ENCODE measurements around the gene FASTKD3. TPM values are rescaled to one million over a fixed set of nuclear protein-coding genes. Genes with fewer than 3 reads are reported as not detected.

FASTKD3 gene
- total and polyA plus RNA-seq, 2 of the 4 experiments (the other 2 are of a cell fraction) = 8.4 to 12.7 TPM

DNA sequence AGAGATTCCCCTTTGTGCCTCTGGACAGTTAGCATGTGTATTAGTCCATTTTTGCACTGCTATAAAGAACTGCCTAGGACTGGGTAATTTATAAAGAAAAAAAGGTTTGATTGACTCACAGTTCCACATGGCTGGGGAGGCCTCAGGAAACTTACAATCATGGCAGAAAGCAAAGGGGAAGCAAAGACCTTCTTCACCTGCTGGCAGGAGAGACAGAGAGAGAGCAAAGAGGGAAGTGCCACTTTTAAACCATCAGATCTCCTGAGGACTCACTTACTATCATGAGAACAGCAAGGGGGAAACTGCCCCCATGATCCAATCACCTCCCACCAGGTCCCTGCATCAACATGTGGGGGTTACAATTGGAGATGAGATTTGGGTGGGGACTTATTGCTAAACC, 23.9 kb downstream of the FASTKD3 start:
- BruUV-seq (replicated peaks) = no TSS peak
- no peak overlapping the region for H2BK120ac ChIP-seq (ENCODE audit: low read depth, low read length)

More for the DNA sequence above, 23.9 kb downstream of the FASTKD3 start:
- Histone ChIP-seq H3K36me3 (ENCODE audit: control insufficient read depth, insufficient read depth, low read length) (no peaks in the 10 kb centered on the region), H3K14ac (replicated peaks; ENCODE audit: low read depth, low read length) (no peak overlapping the region), H2AK5ac (ENCODE audit: low read depth, low read length) (no peak overlapping the region), H2AK9ac (replicated peaks; ENCODE audit: low read depth, low read length, poor library complexity) (no peak overlapping the region), H3K4me1 (ENCODE audit: control insufficient read depth, insufficient read depth, low read length) (no peaks in the 10 kb centered on the region), H3K4ac (ENCODE audit: low read depth, low read length) (no peak overlapping the region), H3K27ac (ENCODE audit: insufficient read depth, low read length) (no peak overlapping the region), H4K20me1 (ENCODE audit: insufficient read depth, low read length) (no peaks in the 10 kb centered on the region), H3K9me1 (ENCODE audit: insufficient read depth, low read length) (no peaks in the 10 kb centered on the region), H3K18ac (ENCODE audit: low read depth, low read length) (no peak overlapping the region), H3K4me2 (ENCODE audit: low read depth, low read length) (no peak overlapping the region), H3K27me3 (ENCODE audit: control insufficient read depth, insufficient read depth, low read length) (peaks cover 25% of the 10 kb centered on the region), H2BK15ac (ENCODE audit: low read depth, low read length) (no peak overlapping the region), H2BK20ac (ENCODE audit: low read depth, low read length) (no peak overlapping the region), H3K9ac (ENCODE audit: low read depth, low read length) (no peak overlapping the region), H3K4me3 (ENCODE audit: insufficient read depth, low read depth, low read length) (no peak overlapping the region), H4K8ac (ENCODE audit: low read depth in 2 of 2, low read length in 2 of 2) (no peak overlapping the region), H3K9me3 (ENCODE audit: control insufficient read depth, insufficient read depth, low read length) (no peaks in the 10 kb centered on the region), H2BK5ac (ENCODE audit: low read depth, low read length, poor library complexity, severe bottlenecking) (no peak overlapping the region), H3K79me1 (ENCODE audit: low read depth in 1 of 2, low read length in 2 of 2) (no peaks in the 10 kb centered on the region), H4K91ac (ENCODE audit: insufficient read depth, low read depth, low read length) (no peak overlapping the region), H2AFZ (replicated peaks; ENCODE audit: low read length, poor library complexity) (no peak overlapping the region), H3K23ac (ENCODE audit: low read depth, low read length) (no peak overlapping the region), H3K56ac (ENCODE audit: extremely low read depth, insufficient read depth, low read length) (no peak overlapping the region), H4K5ac (ENCODE audit: low read depth, low read length) (no peak overlapping the region)
- TF ChIP-seq CHD1 (IDR thresholded peaks at IDR 0.05; ENCODE audit: low read depth, low read length) = no peak
- TF ChIP-seq, protein P1, sequence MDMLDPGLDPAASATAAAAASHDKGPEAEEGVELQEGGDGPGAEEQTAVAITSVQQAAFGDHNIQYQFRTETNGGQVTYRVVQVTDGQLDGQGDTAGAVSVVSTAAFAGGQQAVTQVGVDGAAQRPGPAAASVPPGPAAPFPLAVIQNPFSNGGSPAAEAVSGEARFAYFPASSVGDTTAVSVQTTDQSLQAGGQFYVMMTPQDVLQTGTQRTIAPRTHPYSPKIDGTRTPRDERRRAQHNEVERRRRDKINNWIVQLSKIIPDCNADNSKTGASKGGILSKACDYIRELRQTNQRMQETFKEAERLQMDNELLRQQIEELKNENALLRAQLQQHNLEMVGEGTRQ (IDR thresholded peaks at IDR 0.05; ENCODE audit: low read depth, low read length) = no peak
- no peak for TF ChIP-seq MAZ (IDR thresholded peaks at IDR 0.05; ENCODE audit: borderline replicate concordance, low read depth, low read length)
- TF ChIP-seq RFX5 (IDR thresholded peaks at IDR 0.05; ENCODE audit: low read depth, low read length) = no peak
- TF ChIP-seq FOS (IDR thresholded peaks at IDR 0.05; ENCODE audit: low read depth, low read length) = no peak
- TF ChIP-seq NFE2L2 (IDR thresholded peaks at IDR 0.05; ENCODE audit: low read depth, low read length) = no peak
- no peak for TF ChIP-seq MAFK (IDR thresholded peaks at IDR 0.05; ENCODE audit: low read depth, low read length)
- TF ChIP-seq, protein P2, sequence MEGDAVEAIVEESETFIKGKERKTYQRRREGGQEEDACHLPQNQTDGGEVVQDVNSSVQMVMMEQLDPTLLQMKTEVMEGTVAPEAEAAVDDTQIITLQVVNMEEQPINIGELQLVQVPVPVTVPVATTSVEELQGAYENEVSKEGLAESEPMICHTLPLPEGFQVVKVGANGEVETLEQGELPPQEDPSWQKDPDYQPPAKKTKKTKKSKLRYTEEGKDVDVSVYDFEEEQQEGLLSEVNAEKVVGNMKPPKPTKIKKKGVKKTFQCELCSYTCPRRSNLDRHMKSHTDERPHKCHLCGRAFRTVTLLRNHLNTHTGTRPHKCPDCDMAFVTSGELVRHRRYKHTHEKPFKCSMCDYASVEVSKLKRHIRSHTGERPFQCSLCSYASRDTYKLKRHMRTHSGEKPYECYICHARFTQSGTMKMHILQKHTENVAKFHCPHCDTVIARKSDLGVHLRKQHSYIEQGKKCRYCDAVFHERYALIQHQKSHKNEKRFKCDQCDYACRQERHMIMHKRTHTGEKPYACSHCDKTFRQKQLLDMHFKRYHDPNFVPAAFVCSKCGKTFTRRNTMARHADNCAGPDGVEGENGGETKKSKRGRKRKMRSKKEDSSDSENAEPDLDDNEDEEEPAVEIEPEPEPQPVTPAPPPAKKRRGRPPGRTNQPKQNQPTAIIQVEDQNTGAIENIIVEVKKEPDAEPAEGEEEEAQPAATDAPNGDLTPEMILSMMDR (conservative IDR thresholded peaks at IDR 0.05; ENCODE audit: low read depth, low read length) = no peak
- no peak for TF ChIP-seq RCOR1 (IDR thresholded peaks at IDR 0.05; ENCODE audit: insufficient replicate concordance, low read length)
- TF ChIP-seq, protein P3, sequence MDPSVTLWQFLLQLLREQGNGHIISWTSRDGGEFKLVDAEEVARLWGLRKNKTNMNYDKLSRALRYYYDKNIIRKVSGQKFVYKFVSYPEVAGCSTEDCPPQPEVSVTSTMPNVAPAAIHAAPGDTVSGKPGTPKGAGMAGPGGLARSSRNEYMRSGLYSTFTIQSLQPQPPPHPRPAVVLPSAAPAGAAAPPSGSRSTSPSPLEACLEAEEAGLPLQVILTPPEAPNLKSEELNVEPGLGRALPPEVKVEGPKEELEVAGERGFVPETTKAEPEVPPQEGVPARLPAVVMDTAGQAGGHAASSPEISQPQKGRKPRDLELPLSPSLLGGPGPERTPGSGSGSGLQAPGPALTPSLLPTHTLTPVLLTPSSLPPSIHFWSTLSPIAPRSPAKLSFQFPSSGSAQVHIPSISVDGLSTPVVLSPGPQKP (IDR thresholded peaks at IDR 0.05; ENCODE audit: borderline replicate concordance, low read depth, low read length) = no peak
- no peak for TF ChIP-seq RAD21 (IDR thresholded peaks at IDR 0.05; ENCODE audit: low read length)
- TF ChIP-seq SMC3 (IDR thresholded peaks at IDR 0.05; ENCODE audit: low read depth, low read length) = no peak
- no peak for TF ChIP-seq MXI1 (IDR thresholded peaks at IDR 0.05; ENCODE audit: borderline replicate concordance, low read depth, low read length)
- TF ChIP-seq POLR2A (IDR thresholded peaks at IDR 0.05; ENCODE audit: low read depth, low read length) = no peak
- no peak for TF ChIP-seq CEBPB (IDR thresholded peaks at IDR 0.05; ENCODE audit: low read depth, low read length)
- intact Hi-C loops (cut with micrococcal nuclease) = no loop called here
- ChIA-PET POLR2A (ENCODE audit: unreplicated experiment) (no interaction called here), CTCF (no interaction called here)
- in situ Hi-C loops (cut with MboI; ENCODE audit: low sequenced_read_pairs) = no loop called here
- DNase-seq (no peak), ATAC-seq (ENCODE audit: low read depth) (no peak)
- dilution Hi-C loops (cut with HindIII; ENCODE audit: low sequenced_read_pairs, unreplicated experiment) = no loop called here

Data from IMR-90 (cell line).